Stimulated activated CD8-positive, alpha-beta memory T cell treated with anti-CD3 and anti-CD28 coated beads, Interleukin-15, amount 100 ng/mL, for 1 hour (primary cell): ENCODE measurements around the gene GPR152.

Experiments used
- DNase-seq: peaks from one replicate; pipeline ENCODE4 v3.0.0-alpha.2; 2020; ENCODE audit warnings: low read depth

Gene GPR152, protein sequence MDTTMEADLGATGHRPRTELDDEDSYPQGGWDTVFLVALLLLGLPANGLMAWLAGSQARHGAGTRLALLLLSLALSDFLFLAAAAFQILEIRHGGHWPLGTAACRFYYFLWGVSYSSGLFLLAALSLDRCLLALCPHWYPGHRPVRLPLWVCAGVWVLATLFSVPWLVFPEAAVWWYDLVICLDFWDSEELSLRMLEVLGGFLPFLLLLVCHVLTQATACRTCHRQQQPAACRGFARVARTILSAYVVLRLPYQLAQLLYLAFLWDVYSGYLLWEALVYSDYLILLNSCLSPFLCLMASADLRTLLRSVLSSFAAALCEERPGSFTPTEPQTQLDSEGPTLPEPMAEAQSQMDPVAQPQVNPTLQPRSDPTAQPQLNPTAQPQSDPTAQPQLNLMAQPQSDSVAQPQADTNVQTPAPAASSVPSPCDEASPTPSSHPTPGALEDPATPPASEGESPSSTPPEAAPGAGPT

DNA sequence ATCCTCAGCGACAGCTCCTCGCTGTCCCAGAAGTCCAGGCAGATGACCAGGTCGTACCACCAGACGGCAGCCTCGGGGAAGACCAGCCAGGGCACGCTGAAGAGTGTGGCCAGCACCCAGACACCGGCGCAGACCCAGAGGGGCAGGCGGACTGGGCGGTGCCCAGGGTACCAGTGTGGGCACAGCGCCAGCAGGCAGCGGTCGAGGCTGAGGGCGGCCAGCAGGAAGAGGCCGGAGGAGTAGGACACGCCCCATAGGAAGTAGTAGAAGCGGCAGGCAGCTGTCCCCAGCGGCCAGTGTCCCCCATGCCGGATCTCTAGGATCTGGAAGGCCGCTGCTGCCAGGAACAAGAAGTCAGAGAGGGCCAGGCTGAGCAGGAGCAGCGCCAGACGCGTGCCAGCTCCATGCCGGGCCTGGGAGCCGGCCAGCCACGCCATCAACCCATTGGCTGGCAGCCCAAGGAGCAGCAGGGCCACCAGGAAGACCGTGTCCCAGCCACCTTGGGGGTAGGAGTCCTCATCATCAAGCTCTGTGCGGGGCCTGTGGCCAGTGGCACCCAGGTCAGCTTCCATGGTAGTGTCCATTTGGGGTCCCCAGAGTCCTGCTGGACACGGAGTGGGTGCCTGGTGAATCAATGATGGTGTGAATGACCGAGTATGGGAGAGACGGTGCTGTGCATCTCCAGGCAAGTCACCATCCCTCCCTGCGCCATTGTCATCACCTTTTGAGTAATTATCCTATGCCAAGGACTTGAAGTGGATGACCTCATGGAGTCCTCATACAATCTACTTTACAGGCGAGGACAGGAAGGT lies at the start of gene GPR152:
TSS of gene GPR152 (minus strand) at position 589 of the 812 bp plus-strand sequence. CDS start at position 584, 5 bp downstream.
- DNase-seq: no peak

DNA sequence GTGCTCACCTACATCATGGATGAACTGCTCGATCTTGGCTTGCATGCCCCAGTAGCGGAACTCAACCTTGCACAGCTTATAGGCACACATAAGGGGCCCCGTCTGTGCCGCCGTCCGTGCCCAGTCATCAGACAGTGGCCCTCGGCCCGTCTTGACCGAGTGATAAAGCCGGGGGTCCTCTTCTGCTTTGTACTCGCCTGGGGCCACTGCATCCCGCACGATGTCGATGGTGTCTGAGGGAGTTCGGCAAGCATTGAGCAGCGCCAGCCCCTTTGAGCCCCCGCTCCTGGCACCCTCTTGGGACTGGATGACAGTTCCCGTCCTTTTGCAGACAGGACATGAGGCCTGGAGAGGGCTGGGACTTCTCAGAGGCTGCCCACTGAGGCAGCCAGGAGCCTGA lies 49.3 kb upstream of the GPR152 start:
- no peak for DNase-seq

DNA sequence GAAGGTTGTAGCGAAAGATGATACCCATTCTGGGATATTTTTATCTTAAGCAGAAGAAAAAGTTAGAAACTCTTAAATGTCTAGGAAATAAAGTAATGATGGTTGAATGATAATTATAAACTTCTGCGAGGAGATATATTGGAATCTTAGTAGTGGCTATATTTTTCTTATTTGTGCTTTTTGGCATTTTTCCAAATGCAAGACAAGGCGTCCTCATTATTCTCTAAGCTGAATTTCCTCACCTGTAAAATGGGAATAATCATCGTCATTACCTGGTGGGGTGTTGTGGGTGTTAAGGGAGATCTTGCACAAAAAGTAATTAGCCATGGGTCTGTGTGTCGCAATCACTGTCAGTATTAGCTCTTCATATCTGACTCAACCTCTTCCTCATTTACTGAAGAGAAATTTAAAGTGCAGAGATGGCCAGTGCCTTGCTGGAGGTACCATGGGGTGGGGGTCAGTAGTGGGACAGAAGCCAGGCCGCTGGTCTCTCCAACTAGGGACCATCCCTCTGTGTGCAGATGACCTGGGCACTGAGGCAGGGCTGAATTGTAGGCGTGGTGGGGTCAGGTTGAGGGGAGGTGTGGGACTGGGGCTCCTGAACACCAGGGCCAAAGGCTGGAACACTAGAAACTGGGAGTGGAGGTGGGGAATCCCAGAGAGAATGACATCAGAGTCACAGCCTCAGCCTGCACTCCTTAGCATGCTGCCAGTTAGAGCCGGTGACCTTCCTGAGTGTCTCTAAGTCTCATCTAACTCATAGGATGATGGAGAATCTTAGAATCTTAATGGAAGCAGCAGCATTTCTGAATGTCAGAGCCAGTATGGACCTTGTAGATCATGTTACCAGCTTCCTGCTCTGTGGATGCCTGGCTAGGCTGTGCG lies 48.5 kb upstream of the GPR152 start:
- no peak for DNase-seq

DNA sequence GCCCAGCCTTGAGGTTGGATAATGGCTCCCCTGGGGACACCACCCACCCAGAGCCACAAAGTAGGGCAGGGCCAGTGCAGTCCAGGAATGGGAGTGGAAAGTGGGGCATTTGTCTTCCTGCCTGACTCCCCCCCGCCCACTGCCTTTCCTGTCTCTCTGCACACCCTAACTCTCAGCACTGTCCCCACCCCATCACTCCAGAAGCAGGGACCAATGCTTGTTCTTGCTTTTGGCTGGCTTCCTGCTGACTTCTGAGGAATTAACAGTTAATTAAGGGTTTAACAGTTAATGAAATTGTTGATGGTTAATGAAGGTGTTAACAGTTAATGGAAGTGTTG lies 47.9 kb upstream of the GPR152 start:
- DNase-seq: no peak

DNA sequence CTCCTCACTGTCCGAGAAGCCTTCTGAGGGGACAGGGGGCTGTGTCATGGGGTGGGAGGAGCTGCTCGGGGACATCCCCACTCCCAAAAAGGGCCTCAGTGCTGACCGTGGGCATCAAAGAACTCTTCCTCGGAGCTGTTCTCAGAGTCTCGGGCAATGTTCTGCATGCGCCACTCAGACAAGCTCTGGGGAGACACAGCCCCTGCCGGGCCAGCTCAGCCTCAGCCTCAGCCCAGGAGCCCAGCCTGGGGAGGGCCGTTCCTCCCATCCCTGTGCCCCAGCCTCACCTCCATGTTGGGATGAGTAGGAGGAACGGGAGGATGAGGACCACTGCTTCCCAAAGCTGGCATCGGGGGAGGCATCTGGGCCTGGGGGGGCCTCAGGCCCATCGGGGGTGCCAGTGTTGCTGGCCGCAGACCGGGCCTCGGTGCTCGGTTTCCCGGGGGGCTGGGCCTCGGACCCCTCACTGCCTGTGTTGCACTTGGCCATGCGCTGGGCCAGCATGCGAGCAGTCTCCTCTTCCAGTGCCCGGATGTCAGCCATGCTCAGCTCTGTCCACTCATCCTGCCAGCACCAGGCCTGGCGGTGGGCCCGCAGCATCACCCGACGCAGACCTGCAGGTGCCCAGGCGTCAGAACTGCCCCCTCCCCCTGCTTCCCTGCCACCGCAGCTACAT lies 47.4 kb upstream of the GPR152 start:
- no peak for DNase-seq

DNA sequence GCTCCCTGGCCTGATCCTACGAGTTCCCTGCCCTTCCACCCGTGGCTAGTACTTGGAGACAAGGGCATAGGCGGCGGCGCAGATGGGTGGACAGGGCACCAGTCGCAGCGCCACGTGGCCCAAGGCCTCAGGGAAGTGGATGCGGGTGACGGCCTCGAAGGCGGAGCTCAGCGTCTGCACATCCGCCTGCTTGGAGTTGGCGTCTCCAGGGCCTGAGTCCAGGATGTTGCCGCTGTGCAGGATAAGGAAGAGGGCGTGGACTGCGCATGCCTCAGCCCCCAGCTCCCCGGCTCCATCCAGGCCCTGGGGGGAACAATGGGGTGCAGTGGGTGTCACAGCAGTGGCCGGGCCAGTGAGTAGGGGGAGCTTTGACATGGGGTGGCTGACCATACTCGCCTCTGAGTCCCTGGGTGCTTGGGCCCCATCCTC lies 46.0 kb upstream of the GPR152 start:
- no peak for DNase-seq

DNA sequence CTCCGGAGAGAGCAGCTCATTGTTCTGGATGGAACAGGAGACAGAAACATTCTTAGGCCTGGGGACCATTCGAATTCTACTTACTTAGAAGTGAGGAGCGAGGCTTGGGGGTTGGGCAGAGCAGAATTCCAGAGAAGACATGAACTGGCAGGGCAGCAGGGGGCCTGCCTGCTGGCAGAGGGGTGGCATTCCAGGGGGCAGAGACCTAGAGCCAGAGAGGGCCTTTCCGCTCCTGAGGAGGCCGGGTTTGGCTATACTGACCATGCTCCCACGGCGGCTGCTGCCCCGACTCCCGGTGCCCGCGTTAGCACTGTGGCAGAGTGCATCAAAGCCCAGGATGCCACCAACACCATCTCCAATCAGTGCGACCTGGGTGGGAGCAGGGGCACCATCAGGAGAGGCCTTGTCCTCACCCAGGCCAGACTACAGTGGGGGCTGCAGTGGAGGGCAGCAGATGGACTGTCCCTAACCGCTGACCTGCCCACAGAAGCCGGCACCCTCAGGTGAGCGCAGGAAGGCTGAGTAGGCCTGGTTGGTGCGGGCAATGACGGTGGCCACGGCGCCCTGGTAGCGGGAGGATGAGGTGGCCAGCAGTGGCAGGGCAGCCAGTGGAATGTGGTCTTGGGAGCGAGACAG lies 45.2 kb upstream of the GPR152 start:
- DNase-seq: no peak

DNA sequence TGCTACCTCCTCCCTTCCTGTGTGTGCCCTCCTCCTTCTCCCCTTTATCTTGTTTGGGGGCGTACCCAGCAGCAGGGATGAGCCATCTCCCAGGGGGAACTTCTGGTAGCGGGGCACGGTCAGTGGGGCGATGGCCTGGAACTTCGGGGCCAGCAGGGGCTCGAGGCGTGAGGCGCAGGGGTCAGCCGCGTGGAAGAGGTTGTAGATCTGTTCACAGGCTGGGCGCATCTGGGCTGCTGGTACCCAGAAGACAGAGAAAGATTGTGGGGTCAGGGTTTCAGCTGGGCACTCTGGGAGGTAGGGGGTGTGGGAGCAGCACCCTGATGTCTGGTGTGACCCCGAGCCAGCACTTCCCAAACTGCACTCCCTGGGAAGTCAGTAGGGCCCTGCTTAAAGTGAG lies 43.6 kb upstream of the GPR152 start:
- no peak for DNase-seq

DNA sequence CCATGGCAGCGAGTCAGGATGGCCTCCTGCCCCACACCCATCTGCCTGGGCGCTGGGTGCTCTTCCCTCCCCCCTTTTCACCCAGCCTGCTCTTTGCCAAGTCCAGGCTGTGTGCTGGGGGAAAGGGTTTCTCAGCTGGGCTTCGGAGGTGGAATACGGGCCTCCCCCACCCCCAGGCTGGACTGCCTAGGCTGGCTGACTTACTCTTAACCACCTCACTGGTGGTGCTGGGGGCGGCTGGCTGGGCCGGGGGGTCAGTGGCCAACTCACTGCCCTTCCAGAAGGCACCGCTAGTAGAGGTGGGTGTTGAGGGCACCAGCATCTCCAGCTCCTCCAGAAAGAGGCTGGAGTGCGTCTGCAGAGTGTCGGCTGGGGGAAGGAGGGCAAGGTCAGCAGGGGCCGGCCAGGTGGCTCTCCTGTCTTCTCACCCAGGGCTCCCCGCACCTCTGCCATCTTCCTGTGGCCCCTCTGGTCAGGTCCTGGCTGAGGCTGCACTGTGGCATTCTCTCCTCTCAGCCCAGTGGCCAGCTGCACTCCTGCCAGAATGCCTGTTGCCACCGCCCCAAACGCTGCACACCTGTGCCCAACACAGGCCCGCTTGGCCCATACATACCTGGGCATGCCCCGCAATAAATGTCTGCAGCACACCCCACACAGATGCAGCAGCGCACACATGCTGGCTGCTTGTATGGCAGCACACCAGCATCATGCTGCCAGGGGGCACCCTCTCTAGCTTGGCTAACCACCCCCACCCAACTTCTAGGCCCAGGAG lies 42.9 kb upstream of the GPR152 start:
- no peak for DNase-seq

DNA sequence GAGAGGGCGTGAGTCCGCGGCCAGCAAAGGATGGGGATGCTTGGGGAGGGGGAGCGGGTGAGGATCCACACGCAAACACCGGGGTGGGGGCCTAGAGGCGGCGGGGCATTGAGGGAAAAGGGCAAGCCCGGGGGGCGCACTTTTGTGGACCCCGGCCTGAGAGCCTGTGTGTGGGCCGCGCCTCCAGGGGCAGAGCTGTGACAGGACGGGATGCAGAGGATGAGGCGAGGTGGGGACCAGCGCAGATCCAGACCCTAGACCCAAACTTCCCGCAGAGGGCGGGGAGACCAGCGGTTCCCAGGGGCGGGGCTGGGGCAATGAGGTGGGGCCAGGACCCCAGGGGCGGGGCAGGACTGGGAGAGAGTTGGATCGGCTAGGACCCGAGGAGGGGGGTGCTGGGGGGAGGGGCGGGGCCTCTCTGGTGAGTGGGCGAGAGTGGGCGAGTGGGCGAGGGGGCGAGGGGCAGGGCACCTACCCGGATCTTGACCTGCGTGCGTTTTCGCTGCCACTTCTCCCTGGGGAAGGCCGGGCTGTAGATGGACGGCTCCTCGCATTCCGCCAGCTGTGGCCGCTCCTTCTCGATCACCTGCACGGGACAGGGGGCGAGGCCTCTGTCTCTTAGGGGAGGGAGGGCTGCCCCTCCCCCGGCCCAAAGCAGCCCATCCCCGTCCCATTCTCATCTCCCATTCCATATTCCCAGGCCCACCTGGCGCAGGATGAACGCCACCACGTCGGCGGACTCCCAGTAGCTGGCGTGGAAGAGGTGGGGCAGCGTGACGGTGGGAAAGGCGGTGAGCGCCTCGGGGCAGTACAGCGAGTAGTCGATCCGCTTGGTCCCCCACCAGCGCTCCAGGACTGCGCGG lies 42.1 kb upstream of the GPR152 start:
- DNase-seq: no peak

DNA sequence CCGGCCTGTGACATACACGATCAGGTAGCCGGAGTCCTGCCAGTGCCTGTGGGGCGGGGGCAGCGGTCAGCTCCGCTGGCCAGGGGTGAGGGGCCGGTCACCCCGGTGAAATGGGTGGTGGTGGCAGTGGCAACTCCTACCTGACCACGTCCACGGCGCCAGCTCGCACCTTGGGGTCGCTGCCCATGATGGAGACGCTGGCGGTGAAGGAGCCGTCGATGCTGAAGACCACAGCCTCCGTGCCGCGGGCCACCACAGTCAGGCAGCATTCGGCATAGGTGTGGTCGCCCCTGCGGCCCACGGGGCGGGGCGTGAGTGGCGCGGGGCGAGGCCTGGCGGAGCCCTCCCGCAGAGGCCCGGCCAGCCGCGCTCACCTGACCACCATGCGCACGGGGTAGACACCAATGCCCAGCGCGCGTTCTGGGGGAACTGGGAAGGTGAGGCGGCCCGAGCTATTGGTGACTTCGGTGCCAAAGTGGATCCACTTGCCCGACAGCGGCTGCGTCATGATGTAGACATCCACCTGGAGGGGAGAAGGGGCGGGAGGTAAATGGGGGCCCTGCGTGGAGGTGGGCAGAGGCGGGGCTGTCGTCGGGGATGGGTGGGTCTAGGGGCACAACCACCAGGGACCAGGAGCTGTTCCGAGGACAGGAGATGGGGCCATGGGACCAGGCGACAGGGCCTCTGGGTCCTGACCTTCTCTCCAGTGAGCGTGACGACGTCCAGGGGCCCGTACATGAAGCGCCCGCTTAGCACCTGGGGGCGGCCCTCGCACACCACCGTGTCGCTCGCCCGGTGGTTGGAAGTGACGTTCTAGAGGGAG lies 41.2 kb upstream of the GPR152 start:
- no peak for DNase-seq

DNA sequence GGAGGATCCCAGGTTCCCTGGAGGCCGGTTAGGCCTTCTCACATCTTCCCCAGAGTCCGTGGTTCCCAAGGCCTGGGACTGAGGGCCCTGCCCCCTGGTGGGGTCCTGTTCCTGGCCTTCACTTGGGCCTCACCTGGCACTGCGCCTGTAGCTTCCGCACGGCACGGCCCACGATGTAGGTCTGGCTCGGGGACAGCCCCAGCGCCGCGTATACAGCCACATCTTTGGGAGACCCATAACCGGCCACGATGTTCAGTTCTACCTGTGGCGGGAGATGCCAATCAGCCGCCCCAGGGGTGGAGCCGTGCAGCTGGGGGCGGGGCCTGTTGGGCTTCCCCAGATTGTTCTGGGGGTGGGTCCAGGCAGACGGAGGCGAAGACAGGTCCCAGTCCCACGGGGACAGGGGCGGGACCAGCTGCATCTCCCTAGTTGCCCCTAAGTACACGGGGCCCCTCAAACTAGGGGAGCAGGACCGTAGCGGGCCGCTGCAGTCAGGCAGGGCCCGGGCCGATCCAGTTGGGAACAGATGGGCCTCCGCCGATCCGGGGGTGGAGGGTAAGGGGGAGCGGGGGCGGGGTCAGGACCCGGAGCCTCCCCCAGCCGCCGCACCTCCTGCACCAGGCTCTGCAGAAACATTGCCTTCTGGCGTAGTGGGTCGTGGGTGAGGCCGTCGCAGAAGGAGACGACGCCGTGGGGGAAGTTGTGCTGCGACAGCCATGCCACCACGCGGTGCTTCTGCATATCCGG lies 40.4 kb upstream of the GPR152 start:
- DNase-seq: no peak

DNA sequence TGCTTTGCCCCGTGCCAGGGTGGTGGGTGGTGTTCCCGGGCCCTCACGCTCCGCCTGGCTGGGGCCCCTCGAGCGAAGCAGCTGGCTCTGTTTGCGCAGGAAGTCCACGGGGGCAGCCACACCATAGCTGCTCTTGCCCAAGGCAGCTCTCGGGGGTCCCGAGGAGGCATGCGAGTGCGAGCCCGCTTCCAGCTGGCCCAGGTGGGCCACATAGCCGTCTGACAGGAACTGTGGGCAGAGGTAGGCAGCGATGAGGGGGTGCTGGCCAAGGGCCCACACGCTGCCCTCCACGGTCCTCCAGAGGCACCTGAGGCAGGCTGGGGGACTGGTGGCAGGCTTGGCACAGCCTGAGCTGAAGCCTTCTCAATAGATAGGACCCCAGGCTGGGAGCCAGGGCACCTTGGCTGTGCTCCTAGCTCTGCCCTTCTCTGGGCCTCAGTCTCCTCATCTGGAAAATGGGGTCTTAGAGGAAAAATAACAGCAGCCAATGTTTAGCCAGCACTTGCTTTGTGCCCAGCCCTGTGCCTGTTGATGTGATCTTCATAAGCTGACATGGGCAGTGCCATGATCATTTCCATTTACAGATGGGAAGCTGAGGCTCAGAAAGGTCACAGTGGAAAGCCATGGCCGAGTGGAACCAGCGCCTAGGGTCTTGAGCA lies 39.7 kb upstream of the GPR152 start:
- no peak for DNase-seq

DNA sequence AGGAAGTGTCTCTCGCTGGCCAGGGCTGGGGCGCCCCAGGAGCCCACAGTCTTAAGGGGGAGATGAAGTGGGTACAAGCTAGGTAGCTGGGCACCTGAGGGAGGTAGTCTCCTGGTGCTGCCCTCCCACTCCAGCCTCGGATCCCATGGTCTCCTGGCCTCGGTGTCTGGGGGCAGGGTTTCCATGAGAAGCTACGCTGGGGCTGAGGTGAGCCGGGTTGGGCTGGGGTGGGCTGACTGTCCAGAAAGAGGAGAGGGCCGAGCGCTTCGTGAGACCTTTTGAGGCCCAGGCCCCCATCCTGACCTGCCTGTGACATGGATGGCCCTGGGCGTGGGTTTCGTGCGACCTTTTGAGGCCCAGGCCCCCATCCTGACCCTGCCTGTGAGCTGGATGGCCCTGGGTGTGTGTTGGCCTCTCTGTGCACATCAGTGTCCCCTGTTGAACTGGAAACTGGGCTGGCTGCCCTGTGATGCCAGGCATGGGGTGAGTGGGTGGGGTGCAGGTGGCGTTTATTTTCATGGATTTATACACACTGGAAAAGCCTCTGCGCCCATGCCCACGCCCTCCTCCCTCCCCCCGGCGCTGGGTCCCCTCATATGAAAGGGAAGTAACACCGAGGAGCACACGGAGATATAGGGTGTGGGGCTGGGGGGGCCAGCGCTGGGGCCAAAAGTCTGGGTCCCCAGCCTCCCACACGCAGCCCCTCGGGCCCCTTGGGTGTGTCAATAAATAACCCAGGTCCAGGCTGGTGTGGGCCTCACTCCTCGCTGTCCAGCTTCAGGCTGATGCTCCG lies 38.9 kb upstream of the GPR152 start:
- no peak for DNase-seq

DNA sequence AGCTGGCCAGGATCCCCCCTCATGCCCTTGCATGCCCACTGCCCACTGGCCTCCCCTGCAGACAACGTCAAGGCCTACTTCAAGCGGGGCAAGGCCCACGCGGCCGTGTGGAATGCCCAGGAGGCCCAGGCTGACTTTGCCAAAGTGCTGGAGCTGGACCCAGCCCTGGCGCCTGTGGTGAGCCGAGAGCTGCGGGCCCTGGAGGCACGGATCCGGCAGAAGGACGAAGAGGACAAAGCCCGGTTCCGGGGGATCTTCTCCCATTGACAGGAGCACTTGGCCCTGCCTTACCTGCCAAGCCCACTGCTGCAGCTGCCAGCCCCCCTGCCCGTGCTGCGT lies 38.2 kb upstream of the GPR152 start:
- no peak for DNase-seq

DNA sequence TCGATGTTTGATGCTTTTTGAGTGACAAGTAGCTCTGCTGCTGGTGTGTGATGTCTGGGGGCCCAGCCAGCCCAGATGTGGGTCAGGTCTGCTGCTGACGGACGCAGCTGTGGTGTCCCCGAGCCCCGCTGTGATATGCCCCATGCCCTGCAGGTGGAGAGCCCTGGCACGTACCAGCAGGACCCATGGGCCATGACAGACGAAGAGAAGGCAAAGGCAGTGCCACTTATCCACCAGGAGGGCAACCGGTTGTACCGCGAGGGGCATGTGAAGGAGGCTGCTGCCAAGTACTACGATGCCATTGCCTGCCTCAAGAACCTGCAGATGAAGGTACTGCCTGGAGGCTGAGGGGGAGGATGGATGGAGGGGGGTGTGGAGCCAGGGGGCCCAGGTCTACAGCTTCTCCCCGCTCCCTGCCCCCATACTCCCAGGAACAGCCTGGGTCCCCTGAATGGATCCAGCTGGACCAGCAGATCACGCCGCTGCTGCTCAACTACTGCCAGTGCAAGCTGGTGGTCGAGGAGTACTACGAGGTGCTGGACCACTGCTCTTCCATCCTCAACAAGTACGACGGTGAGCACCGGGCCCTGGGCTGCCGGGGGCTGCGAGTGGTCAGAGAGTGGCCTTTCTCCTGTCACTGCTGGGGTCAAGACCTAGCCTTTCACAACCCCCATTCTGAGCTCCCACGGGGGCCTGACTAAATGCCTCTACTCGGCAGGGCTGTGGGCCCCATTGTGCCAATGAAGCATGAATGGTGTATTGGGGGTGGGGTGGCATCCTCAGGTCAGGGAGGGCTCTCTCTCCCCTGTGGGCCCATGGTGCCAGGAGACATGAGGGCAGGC lies 37.6 kb upstream of the GPR152 start:
- no peak for DNase-seq
